Aorta (tissue), 5 donors: Measurements from ENCODE around the gene MICAL2. TPM values are rescaled to one million over a fixed set of nuclear protein-coding genes. Genes with fewer than 3 reads are reported as not detected.
"Not testable (repeated sequence)": the region's sequence is repeated elsewhere in the genome, so short reads cannot be mapped to it uniquely, and the experiment has no call there.

Source experiments
- ATAC-seq: fragments of 200-7000 bp; cut with Tn5 transposase; one replicate; pipeline ENCODE4 v1.9.1; 2022; ENCODE audit warnings: moderate library complexity; ENCODE audit not compliant: low FRiP score
- DNase-seq, 2 donors: peaks; one replicate each; pipeline ENCODE4 v3.0.0-alpha.2; 2020
- H3K27ac ChIP-seq, 2 donors: one replicate each; pipeline ENCODE4 v1.5.1; 2013; ENCODE audit warnings: low read length in 2 of 2, mild to moderate bottlenecking in 2 of 2, moderate library complexity in 2 of 2, control low read depth in 1 of 2, inconsistent platforms in 1 of 2, low read depth in 1 of 2
- H3K27me3 ChIP-seq, 2 donors: one replicate each; pipeline ENCODE4 v1.6.1; 2013; ENCODE audit warnings: control low read depth in 1 of 2, low read length in 1 of 2, mild to moderate bottlenecking in 1 of 2, moderate library complexity in 1 of 2; ENCODE audit not compliant: insufficient read depth in 2 of 2, control insufficient read depth in 1 of 2
- H3K36me3 ChIP-seq, 2 donors: one replicate each; pipeline ENCODE4 v1.6.1; 2013; ENCODE audit warnings: control low read depth in 1 of 2, low read length in 1 of 2, mild to moderate bottlenecking in 1 of 2; ENCODE audit not compliant: insufficient read depth in 2 of 2, control insufficient read depth in 1 of 2
- H3K4me1 ChIP-seq, 2 donors: one replicate each; pipeline ENCODE4 v1.6.1; 2013; ENCODE audit warnings: low read length in 2 of 2, control low read depth in 1 of 2, mild to moderate bottlenecking in 1 of 2, moderate library complexity in 1 of 2; ENCODE audit not compliant: insufficient read depth in 2 of 2, control insufficient read depth in 1 of 2
- H3K4me3 ChIP-seq, 2 donors: one replicate each; pipeline ENCODE4 v1.5.1; 2013; ENCODE audit warnings: low read length in 2 of 2, control low read depth in 1 of 2, mild to moderate bottlenecking in 1 of 2
- H3K9me3 ChIP-seq: one replicate; pipeline ENCODE4 v1.6.1; 2013; ENCODE audit warnings: mild to moderate bottlenecking, low read length; ENCODE audit not compliant: control insufficient read depth
- WGBS, 2 donors: extraction: QIAGEN DNeasy Blood & Tissue Kit; methylation state at CpG; one replicate each; pipeline ENCODE4 v1.1.7; 2013; 5-methylcytosine and 5-hydroxymethylcytosine counted together
- intact Hi-C, 2 donors: fragments of 100-400 bp; cut with DNase I; formaldehyde crosslinking; loops; one replicate each; pipeline versions ENCODE4 v1.14.2 to v1.15.0; 2022
- polyA plus RNA-seq, 2 donors: library from polyadenylated mRNA; stranded (reverse); fragments of 200-250 nt; gene quantifications; one replicate each; pipeline ENCODE4 v1.2.3, GENCODE V29; 2013
- total RNA-seq, 2 donors: library from RNA; stranded (reverse); fragmentation: NEBNext Ultra II Directional; extraction: Animal tissue kit (Norgen Biotek cat#: 25700); gene quantifications; one replicate each; pipeline ENCODE4 v1.2.1, GENCODE V29; 2021
- donor health status: healthy with polysubstance abuse.
- donor health status: Bipolar disorder and iron deficiency.
- donor health status: DM: no; HTN: no; CAD: no.
- donor health status: DM: no; HTN: no; CAD: no.
- donor health status: DM: yes; HTN: yes; CAD: no.

Gene MICAL2
- total and polyA plus RNA-seq, 4 donors: 87.7 to 605 (median 280) TPM

- no peaks in the 10 kb centered on the region for H3K9me3 ChIP-seq
- intact Hi-C loops: no loop called here
- no peaks in the 10 kb centered on the region for H3K27me3 ChIP-seq
- DNase-seq (peak in 1 of 2 donors; percentile 85), ATAC-seq (peak; percentile 46)
- H3K27ac ChIP-seq: peak overlapping the region; percentile 86 to 91
- 4 to 7% methylated on average over 12 of the region's 12 CpGs for WGBS, 2 donors
- H3K4me3 ChIP-seq: no peak overlapping the region
- peaks cover 20 to 25% of the 10 kb centered on the region in 2 donors for H3K4me1 ChIP-seq
- H3K36me3 ChIP-seq: peaks cover 0 to 4% of the 10 kb centered on the region in 2 donors
Observed at GRCh38 chr11:12139144-12139881, 28.9 kb downstream of the MICAL2 start.

- intact Hi-C loops: no loop called here
- Histone ChIP-seq H3K36me3 (peaks cover 0 to 4% of the 10 kb centered on the region in 2 donors), H3K4me3 (no peak overlapping the region), H3K4me1 (peaks cover 20 to 25% of the 10 kb centered on the region in 2 donors), H3K9me3 (no peaks in the 10 kb centered on the region), H3K27me3 (no peaks in the 10 kb centered on the region), H3K27ac (peak overlapping the region; percentile 69 to 91)
- DNase-seq: no peak
- no peak for ATAC-seq
- WGBS, 2 donors: 41 to 42% methylated on average over 3 of the region's 3 CpGs
Observed at GRCh38 chr11:12140186-12140793, 29.9 kb downstream of the MICAL2 start.

DNA sequence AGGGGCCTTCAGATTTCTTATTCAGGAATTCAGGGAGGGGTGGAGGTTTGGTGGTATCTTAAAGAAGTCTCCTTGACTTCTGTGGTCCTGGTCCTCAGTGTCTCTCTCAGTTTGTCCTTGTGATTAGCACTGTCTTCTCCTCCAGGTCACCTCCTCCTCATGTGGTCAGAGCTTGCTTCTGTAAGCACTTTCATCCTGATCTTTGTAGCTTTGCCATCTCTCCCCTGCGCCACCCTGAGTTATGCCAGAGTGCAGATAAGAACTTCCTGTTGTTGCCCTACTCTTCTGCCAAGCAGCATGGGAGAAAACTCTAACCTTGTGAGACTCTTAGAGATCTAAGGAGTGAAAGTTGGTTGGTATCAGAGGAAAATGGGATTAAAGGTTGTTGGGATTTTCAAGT is 30.9 kb downstream of the MICAL2 start:
- peak overlapping the region; percentile 69 to 91 for H3K27ac ChIP-seq

DNA sequence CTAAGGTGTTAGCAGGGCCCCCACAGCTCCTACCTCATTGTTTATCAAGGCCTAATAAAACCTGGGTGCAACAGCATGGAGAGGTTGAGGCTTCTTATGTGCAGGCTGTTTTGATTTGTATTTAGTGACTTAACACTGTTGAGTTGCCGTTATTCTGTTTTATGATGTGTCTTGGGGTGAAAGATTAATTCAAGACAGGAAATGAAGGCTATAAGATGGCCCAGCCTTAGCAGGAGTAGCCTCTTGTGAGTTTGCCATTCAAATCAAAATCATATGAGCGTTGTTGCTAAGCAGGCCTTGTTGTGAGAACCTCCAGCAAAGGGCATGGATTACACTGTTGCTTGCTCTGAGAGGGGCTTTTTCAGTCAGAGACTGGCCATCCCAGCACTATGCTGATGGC is 31.8 kb downstream of the MICAL2 start:
- DNase-seq (no peak), ATAC-seq (no peak)
- Histone ChIP-seq H3K4me1 (peaks cover 14 to 25% of the 10 kb centered on the region in 2 donors), H3K4me3 (no peak overlapping the region), H3K36me3 (peaks cover 1 to 4% of the 10 kb centered on the region in 2 donors), H3K27me3 (no peaks in the 10 kb centered on the region), H3K27ac (peak overlapping the region; percentile 95 to 98), H3K9me3 (no peaks in the 10 kb centered on the region)
- intact Hi-C loops: no loop called here
- WGBS, 2 donors: 50 to 60% methylated on average over 2 of the region's 2 CpGs

More for the DNA sequence above, 30.9 kb downstream of the MICAL2 start:
- 15 to 19% methylated on average over 1 of the region's 1 CpG for WGBS, 2 donors
- Histone ChIP-seq H3K9me3 (no peaks in the 10 kb centered on the region), H3K36me3 (peaks cover 1 to 4% of the 10 kb centered on the region in 2 donors), H3K4me3 (no peak overlapping the region), H3K27me3 (no peaks in the 10 kb centered on the region), H3K4me1 (peaks cover 17 to 25% of the 10 kb centered on the region in 2 donors)
- DNase-seq (no peak), ATAC-seq (no peak)
- intact Hi-C loops: no loop called here

DNA sequence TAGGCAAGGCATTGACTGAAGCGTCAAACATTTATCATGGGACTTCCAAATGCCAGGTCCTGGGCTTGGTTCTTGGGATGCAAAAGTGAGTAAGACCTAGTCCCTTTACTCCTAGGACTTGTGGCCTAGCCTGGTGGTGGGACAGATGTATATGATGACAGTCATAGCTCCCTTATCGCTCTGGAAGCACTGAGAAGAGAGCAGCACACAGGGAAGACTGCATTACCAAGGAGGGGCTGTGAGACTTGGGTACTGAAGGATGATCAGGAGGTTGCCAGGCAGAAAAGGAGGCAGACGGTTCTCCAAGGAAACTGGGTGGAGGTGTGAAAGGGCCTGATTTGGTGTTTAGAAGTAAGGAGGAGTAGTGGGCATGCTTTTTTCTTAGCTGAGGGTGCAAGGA is 32.5 kb downstream of the MICAL2 start:
- Histone ChIP-seq H3K36me3 (peaks cover 1 to 4% of the 10 kb centered on the region in 2 donors), H3K27me3 (no peaks in the 10 kb centered on the region), H3K4me3 (no peak overlapping the region), H3K27ac (peak overlapping the region; percentile 95 to 98), H3K4me1 (peaks cover 14 to 25% of the 10 kb centered on the region in 2 donors), H3K9me3 (no peaks in the 10 kb centered on the region)
- DNase-seq (no peak), ATAC-seq (no peak)
- WGBS, 2 donors: 64 to 66% methylated on average over 3 of the region's 3 CpGs
- intact Hi-C loops: no loop called here

DNA sequence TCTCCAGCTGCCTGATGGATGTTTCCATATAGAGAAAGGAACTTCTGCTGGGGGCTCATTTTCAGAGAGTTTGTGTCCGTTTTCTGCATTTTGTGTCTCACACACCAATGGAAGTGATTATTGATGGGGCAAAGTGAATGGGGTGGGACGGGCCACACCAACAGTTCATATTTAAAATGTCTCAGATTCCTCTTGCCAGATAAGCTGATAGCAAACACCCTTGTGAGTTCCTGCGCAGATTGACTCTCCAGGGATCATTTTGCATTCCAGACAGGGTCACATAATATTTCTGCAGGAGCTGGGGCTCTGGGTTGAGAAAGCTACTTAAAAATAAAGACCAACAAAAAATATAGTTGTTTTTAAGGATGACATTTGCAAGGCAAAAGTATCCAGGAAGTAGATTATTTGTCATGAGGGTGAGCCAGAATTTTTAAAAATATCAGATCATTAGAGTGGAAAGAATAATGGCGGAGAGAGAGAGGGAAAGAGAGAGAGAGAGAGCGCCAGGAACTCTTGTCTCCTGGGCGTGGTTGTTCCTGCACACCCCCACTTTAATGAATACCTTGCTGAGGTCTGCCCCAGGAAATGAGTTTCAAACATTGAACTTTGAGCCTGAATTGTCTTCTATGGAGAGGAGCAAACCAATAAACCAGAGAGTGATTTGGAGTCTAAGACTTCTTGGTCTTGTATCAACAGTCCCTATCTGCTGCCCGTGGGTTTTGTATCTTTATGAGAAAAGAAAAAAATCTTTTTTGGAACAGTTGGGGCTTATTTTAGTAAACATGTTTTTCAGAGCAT is 33.3 kb downstream of the MICAL2 start:
- intact Hi-C loops: no loop called here
- Histone ChIP-seq H3K27me3 (no peaks in the 10 kb centered on the region), H3K36me3 (peaks cover 1 to 4% of the 10 kb centered on the region in 2 donors), H3K27ac (peak overlapping the region; percentile 95 to 98), H3K4me3 (no peak overlapping the region), H3K4me1 (peaks cover 12 to 25% of the 10 kb centered on the region in 2 donors), H3K9me3 (no peaks in the 10 kb centered on the region)
- ATAC-seq (no peak), DNase-seq (no peak)
- WGBS, 2 donors: 18 to 22% methylated on average over 7 of the region's 7 CpGs

DNA sequence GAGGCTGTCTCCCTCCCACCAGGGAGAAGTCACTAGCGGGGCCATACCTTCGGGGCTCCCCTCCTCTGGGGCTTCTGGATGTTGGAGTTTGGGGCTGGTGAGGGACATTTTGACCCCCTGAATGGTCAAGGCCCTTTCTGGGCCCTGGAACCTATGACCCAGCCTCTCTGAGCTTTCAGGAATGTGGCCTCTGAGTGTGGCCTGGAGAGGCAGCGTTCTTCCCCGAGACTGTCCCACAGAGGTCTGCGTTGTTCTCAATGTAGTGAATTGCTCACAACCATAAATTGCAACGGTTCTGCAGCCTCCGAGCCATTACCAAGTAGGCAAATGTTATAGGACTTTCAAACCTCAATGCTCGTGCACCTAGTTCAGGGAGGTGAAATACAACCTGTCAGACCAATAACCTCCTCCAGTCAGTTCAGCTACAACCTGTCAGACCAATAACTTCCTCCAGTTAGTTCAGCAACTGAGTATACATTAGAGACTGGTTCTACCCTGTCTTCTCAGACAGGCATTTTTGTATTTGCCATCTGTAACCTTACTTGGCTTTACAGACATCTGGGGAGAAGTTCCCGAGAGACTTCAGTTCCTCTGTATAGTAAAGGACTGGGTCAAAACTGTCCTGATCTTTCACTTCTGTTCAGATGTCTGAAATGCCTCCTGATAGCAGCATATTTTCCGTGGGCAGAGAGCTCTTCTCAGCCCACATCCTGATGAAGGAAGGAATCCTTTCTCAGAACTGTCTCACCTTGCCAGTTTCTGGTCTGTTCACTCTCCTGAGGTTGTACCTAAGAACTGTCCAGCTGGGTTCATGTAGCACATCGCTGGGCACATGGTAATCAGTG is 34.2 kb downstream of the MICAL2 start:
- Histone ChIP-seq H3K27me3 (no peaks in the 10 kb centered on the region), H3K36me3 (peaks cover 1 to 4% of the 10 kb centered on the region in 2 donors), H3K9me3 (no peaks in the 10 kb centered on the region), H3K4me1 (peaks cover 12 to 22% of the 10 kb centered on the region in 2 donors), H3K27ac (peak overlapping the region; percentile 62 to 98), H3K4me3 (no peak overlapping the region)
- WGBS, 2 donors: 25 to 26% methylated on average over 11 of the region's 11 CpGs
- DNase-seq (no peak), ATAC-seq (peak; percentile 59)
- intact Hi-C loops: no loop called here

- WGBS, 2 donors: 56 to 66% methylated on average over 2 to 3 of the region's 3 CpGs
- not testable (repeated sequence) for H3K9me3 ChIP-seq, DNase-seq
Observed at GRCh38 chr11:12146678-12147077, 36.3 kb downstream of the MICAL2 start.

More at GRCh38 chr11:12146678-12147077, 36.3 kb downstream of the MICAL2 start:
- intact Hi-C loops, H3K36me3 ChIP-seq, H3K4me3 ChIP-seq, ATAC-seq, H3K27ac ChIP-seq, H3K27me3 ChIP-seq: not testable (repeated sequence)
- H3K4me1 ChIP-seq: peaks cover 10 to 14% of the 10 kb centered on the region in 2 donors
